ENCODE results near the gene NTPCR.
"Not testable (repeated sequence)": the region's sequence is repeated elsewhere in the genome, so short reads cannot be mapped to it uniquely, and the experiment has no call there.

The NTPCR gene, protein sequence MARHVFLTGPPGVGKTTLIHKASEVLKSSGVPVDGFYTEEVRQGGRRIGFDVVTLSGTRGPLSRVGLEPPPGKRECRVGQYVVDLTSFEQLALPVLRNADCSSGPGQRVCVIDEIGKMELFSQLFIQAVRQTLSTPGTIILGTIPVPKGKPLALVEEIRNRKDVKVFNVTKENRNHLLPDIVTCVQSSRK

DNA sequence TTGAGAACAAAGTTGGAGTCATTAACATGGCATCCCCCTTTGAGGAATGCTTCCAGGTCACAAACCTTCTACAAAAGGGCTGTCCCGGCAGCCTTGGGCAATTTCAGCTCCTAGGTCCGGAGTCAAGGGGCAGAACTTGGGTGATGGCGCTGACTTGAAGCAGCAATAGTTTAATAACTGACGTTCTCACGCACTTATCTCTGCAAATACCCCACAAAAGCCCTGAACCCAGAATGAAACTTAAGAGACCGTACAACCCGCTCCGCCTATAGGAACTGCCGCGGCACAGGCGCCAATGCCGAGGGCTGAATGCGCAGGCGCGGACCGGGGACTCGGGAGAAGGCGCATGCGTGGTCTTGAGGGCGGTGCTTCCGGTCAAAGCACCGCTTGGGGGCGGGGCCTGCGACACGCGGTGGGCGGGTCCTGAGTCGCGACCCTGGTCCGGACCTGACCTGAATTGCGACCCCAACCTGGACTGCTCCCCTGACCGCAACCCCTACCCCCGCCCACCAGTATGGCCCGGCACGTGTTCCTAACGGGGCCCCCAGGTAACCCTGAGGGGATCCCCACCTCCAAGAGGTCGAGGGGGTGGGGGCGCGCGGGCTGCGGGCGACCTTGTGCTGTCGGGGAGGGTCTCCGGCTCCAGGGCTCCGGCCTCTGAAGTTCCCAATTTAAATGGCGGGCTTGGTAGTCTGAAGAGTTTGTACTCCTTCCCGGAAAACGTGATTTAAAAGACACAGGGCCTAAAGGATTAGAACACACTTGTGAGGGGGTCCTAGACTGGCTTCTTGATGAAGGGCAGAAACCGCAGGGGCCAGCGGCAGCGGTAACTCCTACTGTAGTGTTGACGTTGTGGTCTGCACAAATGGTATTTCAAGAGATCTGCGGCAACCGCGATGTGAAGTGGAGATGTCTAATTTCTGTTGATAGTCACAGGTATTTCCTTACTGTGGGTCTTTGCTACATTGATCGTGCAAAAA, at the start of gene NTPCR:
NTPCR (plus strand) TSS at position 415 of the 980 bp plus-strand sequence; CDS start at position 515, 100 bp downstream.
- DNase-seq = peak; percentile 95

DNA sequence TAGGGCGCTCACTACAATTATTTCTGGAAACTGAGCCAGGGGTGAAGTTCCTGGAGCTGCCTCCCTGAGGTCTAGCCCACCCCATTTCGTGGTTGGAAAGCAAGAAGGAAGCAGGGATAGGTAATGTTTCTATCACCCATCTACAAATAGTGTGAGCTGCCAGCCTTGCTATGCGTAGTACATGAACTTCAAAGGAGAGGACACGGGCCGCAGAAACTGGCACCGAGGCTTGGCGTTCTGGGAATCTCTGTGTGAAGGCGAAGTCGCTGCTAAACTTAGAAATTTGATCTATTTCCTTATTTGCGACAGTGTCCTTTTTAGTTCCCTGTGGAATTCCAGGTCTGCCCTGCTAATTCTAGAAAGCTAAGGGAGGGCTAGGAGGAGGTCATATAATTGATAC, 49.6 kb upstream of the NTPCR start:
- no peak for DNase-seq

GRCh38 chr1:232901255-232901654, 49.2 kb upstream of the NTPCR start:
- DNase-seq = no peak

- no peak for DNase-seq
Measured at GRCh38 chr1:232902774-232903350, 47.5 kb upstream of the NTPCR start.

- DNase-seq = no peak
Measured at GRCh38 chr1:232904131-232904530, 46.3 kb upstream of the NTPCR start.

- no peak for DNase-seq
Measured at GRCh38 chr1:232904566-232904965, 45.8 kb upstream of the NTPCR start.

DNA sequence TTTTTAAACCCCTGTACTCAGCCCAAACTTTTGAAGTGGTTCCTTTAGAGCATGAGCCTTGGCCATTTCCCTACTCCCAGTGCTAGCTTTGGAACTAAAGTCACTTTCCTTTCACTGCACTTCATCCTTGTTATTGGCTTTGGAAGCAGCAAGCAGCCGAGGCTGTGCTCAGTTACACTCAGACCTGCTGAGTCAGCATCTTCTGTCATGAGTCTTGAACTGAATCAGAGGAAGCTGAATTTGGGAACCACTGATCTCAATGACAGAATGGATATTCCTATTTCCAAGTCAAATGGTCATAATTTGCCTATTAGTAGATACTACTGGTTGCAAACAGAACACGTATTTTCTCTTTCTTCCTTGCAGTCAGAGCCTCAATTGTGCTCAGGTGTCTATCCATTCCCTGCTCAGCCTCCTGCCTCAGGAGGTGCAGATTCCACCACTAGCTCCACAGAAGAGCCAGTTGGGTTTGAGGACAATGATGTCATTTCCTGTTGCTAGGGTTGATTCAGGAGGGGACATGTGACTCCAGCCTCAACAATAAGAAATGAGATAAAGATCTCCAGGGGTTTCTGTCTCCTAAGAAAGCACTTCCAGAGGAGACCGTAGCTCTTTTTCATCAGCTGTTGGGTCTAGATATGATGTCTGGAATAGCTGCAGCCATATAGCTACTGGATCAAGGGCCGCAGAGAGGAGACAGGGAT, 44.9 kb upstream of the NTPCR start:
- DNase-seq = no peak

DNA sequence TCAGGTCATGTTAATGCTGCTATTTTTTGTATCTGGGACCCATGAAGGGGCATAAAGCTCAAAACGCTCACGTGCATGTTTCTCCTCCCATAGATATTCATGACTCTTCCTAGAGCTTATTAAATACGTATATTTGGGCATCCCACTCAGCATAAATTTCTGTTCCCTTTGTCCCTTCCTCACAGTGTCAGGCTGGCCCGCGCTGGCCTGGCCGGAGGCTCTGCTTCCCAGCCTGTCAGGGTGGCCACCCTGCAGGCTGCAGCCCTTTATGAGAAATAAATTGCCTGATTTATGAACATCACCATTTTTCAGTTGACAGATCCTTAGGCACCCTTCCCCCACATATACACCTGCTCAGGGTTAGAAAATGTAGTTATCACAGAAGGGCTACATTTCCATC, 44.0 kb upstream of the NTPCR start:
- DNase-seq = no peak

DNA sequence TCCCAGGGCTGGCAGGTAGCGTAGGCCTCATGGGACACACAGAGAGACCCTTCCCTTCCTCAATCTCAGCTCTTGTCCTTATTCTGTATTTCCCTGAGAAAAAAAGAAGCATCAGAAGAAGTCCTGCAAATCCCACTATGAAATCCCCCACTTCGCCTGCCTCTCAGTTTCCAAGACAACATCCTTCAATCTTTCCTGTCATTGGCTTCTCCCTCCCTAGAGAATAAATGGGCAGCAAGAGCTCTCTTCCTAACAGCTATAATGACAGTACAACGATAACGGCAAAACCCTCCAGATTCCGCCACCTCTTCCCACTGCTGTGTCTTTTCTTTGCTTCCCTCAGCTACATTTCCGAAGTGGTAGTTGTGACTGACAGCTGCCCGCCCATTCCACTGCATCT, 41.6 kb upstream of the NTPCR start:
- no peak for DNase-seq

GRCh38 chr1:232909752-232910151, 40.7 kb upstream of the NTPCR start:
- DNase-seq = no peak

GRCh38 chr1:232911027-232911599, 39.3 kb upstream of the NTPCR start:
- no peak for DNase-seq

- DNase-seq = no peak
Measured at GRCh38 chr1:232912845-232913580, 37.4 kb upstream of the NTPCR start.

- not testable (repeated sequence) for DNase-seq
Measured at GRCh38 chr1:232914271-232914670, 36.1 kb upstream of the NTPCR start.

GRCh38 chr1:232915212-232915611, 35.2 kb upstream of the NTPCR start:
- no peak for DNase-seq

- no peak for DNase-seq
Measured at GRCh38 chr1:232917053-232917452, 33.4 kb upstream of the NTPCR start.

DNA sequence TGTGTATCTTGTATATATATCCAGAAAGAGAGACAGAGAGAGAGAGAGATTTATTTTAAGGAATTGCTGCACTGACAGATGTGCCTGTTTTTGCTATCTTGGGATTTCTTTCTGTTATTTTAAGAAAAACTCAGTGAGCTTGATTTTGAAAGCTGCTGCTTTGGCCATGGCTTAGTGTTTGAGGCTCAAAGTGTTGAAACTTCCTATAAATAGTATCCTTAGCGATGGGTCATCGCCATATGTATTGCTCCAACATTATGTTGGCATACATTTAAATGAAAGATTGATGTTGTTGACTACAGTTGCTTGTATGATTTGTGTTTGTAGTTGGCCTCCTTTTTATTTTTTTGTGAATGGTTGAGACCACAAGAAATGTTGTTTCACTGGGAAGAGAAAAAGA, 29.0 kb upstream of the NTPCR start:
- DNase-seq = no peak

DNA sequence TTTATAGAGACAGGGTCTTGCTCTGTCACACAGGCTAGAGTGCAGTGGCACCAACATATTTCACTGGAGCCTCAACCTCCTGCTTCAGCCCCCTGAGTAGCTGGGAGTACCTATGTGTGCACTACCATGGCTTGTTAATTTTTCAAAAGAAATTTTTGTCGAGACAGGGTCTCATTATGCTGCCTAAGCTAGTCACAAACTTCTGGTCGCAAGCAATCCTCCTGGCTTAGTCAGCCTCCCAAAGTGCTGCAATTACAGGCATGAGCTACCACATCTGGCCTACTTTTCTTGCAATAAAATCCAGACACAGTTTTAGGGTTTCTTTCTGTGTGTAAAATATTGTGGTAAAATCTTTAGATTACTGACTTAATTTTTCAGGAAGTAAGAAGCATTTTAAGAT, 27.9 kb upstream of the NTPCR start:
- DNase-seq = no peak

DNA sequence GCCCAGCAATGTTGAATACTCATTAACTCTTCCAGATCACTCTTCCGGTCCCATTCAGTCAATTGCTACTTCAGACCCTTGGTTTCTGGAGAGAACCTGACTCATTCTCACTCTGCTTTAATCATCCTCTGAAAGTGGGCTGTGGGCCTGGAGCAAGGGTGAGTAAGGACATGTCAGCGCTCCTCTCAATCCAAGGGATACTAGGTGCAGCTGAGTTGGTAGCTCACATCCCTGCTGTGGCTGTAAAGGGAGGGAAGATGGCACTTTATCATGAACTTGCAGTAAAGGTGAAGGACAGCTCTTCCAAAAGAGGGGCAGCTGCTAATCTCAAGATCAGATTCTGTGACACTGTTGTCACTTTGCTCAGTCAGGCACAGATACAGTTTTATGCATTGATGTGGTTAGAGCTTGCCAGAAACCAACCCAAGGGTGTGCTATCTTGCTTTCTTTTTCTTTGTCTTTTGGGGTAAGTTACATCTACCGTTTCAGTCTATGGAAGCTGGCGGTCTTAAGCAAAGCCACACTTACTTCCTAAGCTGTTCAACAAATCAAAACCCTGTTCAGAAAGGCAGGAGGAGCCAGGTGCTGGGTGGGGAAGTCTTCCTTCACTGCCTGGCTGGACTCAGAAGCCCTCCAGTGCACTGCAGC, 26.5 kb upstream of the NTPCR start:
- no peak for DNase-seq

DNA sequence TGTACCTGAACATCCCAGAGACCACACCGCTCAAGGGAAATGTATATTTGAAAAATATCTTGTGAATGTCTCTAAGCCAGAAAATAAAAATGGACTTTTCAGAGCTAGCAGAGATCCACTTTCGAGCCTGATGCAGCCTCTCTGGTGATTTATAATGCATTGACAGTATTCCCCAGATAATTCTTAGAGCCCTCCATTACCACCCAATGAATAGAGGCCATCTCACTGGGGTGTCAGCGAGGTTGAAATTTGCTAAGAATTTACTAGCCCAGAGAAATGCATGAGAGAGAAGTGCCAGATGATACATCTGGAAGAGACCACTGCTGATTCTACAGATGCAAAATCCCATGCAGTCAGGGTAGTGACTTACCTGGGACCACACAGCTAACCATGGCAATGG, 25.5 kb upstream of the NTPCR start:
- no peak for DNase-seq

DNA sequence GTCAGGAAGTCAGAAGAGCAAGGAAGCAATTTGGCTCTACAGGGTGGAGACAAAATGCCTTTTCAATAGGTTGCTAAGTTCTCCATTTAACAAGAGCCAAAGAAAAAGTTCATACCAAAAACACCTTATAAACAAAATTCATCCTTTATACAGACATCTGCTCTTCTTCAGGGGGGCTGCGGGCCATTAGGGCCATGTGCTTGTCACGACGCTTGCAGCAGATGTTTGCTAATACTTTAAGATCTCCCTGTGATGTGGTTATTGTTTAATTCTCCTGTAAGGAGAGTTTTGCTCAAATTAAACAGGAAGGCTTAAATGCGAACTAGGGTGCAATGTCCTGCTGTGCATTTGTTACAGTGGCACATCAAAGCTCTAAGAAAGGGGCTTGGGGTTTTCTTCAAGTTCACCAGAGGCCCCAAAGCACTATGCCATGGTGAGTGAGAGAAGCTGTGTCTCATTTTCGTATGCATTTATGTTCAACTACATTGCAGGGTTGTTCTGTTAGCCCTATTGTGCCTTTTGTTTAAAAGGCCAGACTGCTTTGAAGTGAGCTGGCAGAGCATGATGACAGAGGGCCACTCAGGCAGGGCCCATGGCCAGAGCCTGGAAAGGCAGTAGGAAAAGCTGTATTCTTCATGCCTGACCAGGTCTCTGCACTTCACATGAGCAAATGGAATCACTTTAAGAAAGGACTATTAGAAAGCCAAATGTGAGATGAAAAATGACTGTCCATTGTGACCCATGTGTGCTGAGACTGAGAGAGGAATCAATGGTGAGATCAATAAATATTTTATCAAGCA, 24.8 kb upstream of the NTPCR start:
- DNase-seq = peak; percentile 30

GRCh38 chr1:232927166-232927565, 23.2 kb upstream of the NTPCR start:
- DNase-seq = not testable (repeated sequence)

All from NCI-H510A treated with DMSO at 0.1 percent for 48 hours (cell line).